T-cell (primary cell): ENCODE data around the gene OS9. TPM values are rescaled to one million over a fixed set of nuclear protein-coding genes. Genes with fewer than 3 reads are reported as not detected.

ENCODE experiments used
- ATAC-seq, 4 experiments: fragments of 200-7000 bp in 3 of 4; fragments of 150-1000 bp in 1 of 4; cut with Tn5 transposase; replicated peaks in 1 of 4; 1 replicate in 3 of 4; 2 replicates in 1 of 4; pipeline ENCODE4 v1.10.0; 2021; ENCODE audit warnings: moderate library complexity in 3 of 4, mild to moderate bottlenecking in 2 of 4, moderate number of reproducible peaks in 1 of 4
- CTCF ChIA-PET, 2 donors: fragments of 300-600 bp; sonication (Branson Sonifier 250); formaldehyde crosslinking; loops; one replicate each; lab custom pipeline; 2022; ENCODE audit warnings: antibody characterized with exemption in 2 of 2; lab: Charles Lee
- POLR2A ChIA-PET, 2 donors: fragments of 300-600 bp; sonication (Branson Sonifier 250); formaldehyde crosslinking; loops; one replicate each; lab custom pipeline; 2022; ENCODE audit warnings: antibody characterized with exemption in 2 of 2; lab: Charles Lee
- DNase-seq, 35 experiments: peaks; one replicate each; pipeline versions ENCODE4 v3.0.0 to v3.0.0-alpha.2; 2013 to 2023
- H3K27ac ChIP-seq: one replicate; pipeline ENCODE4 v1.5.1; 2013; ENCODE audit warnings: low read length
- H3K27me3 ChIP-seq, 2 experiments: replicated peaks in 1 of 2; 1 replicate in 1 of 2; 2 replicates in 1 of 2; pipeline versions ENCODE4 v1.6.1 to v1.7.0; 2013; ENCODE audit warnings: low read length in 1 of 2, mixed read lengths in 1 of 2; ENCODE audit not compliant: control insufficient read depth in 2 of 2, insufficient read depth in 2 of 2; ENCODE audit errors: extremely low read depth in 1 of 2
- H3K36me3 ChIP-seq, 2 donors: 1 replicate in 1 of 2; 2 replicates in 1 of 2; pipeline versions ENCODE4 v1.6.1 to v1.7.0; 2013; ENCODE audit warnings: low read length in 1 of 2; ENCODE audit not compliant: control insufficient read depth in 2 of 2, insufficient read depth in 1 of 2; ENCODE audit errors: extremely low read depth in 1 of 2
- H3K4me1 ChIP-seq, 2 experiments: 1 replicate in 1 of 2; 2 replicates in 1 of 2; pipeline versions ENCODE4 v1.6.1 to v1.7.0; 2013; ENCODE audit warnings: low read length in 2 of 2, mixed read lengths in 1 of 2; ENCODE audit not compliant: insufficient read depth in 2 of 2, control insufficient read depth in 1 of 2; ENCODE audit errors: extremely low read depth in 1 of 2
- H3K4me3 ChIP-seq, 2 donors: 1 replicate in 1 of 2; 2 replicates in 1 of 2; pipeline versions ENCODE4 v1.5.1 to v1.7.0; 2013; ENCODE audit warnings: mild to moderate bottlenecking in 2 of 2, low read length in 1 of 2, moderate library complexity in 1 of 2; ENCODE audit not compliant: control insufficient read depth in 1 of 2; ENCODE audit errors: extremely low read depth in 1 of 2
- H3K9me3 ChIP-seq: 2 replicates; pipeline ENCODE4 v1.7.0; 2013
- H3K27ac Mint-ChIP-seq, 2 donors: one replicate each; pipeline ENCODE4 v1.8.0; 2020 to 2021; ENCODE audit warnings: mild to moderate bottlenecking in 2 of 2, mixed read lengths in 2 of 2
- H3K27me3 Mint-ChIP-seq, 2 donors: one replicate each; pipeline ENCODE4 v1.8.0; 2021 to 2022; ENCODE audit warnings: mixed read lengths in 2 of 2
- H3K36me3 Mint-ChIP-seq: one replicate; pipeline ENCODE4 v1.8.0; 2021; ENCODE audit warnings: mixed read lengths
- H3K4me1 Mint-ChIP-seq, 3 donors: one replicate each; pipeline ENCODE4 v1.8.0; 2020 to 2022; ENCODE audit warnings: mixed read lengths in 3 of 3, mild to moderate bottlenecking in 1 of 3
- H3K4me3 Mint-ChIP-seq, 3 donors: one replicate each; pipeline ENCODE4 v1.8.0; 2020 to 2022; ENCODE audit warnings: mild to moderate bottlenecking in 3 of 3, mixed read lengths in 3 of 3, moderate library complexity in 3 of 3
- H3K9me3 Mint-ChIP-seq, 3 donors: one replicate each; pipeline ENCODE4 v1.8.0; 2020 to 2022; ENCODE audit warnings: mixed read lengths in 3 of 3
- WGBS: methylation state at CpG from one replicate; pipeline ENCODE4 v1.1.5; 2013; ENCODE audit warnings: missing lambda C conversion rate; ENCODE audit not compliant: insufficient coverage; 5-methylcytosine and 5-hydroxymethylcytosine counted together
- total RNA-seq, 35 experiments: library from RNA in 6 of 35; stranded (reverse) in 6 of 35; fragments of 120-200 nt in 1 of 35; gene quantifications; one replicate each; pipeline versions ENCODE4 v1.2.1 to v1.2.4 and lab custom pipeline; 2013 to 2026

The OS9 gene
- total RNA-seq, 5 donors from 2014 or later (not counting 1 experiment from before 2014, with no cell fraction given) = 135 to 181 (median 164) TPM

DNA sequence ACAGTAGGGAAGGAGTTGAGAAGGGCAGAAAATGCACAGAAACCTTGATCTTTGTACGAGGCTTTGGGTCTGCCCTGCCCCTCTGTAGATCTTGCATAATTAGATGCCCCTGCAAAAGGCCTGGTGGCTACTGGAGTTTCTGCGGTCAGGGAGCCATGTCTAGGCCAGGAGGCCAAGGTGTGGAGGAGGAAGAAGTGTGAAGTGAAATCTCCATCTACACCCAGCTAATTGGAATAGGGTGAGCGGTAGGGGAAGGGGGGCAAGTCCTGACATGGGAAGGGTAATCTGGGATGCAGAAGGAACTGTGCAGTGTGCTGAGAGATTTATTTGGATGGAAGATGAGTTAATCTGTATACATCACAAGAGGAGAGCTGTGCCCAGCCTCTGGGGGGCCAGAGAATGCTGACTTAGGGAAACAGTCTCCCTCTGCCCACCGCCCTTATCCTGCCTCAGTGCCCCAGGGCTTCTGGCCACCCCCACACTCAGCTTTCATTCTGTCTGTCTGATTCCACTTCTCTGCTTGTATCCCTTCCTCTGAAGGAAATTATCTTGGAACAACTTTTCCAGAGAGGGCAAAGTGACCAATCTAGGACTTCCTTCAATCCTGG lies 67.6 kb downstream of the OS9 start:
- no peaks in the 10 kb centered on the region for H3K9me3 Mint-ChIP-seq
- H3K27me3 Mint-ChIP-seq = peaks cover 13 to 28% of the 10 kb centered on the region in 2 donors
- DNase-seq (no peak), ATAC-seq (no peak)
- peaks cover 40 to 54% (median 47%) of the 10 kb centered on the region in 3 donors for H3K4me1 Mint-ChIP-seq
- peaks cover 15% of the 10 kb centered on the region for H3K36me3 Mint-ChIP-seq
- Histone ChIP-seq H3K36me3 (peaks cover 7 to 20% of the 10 kb centered on the region in 2 donors), H3K4me1 (peaks cover 9 to 37% of the 10 kb centered on the region in 2 experiments), H3K27me3 (peaks cover 10 to 26% of the 10 kb centered on the region in 2 experiments), H3K9me3 (no peaks in the 10 kb centered on the region), H3K4me3 (no peak overlapping the region), H3K27ac (no peak overlapping the region)
- 88% methylated on average over 1 of the region's 4 CpGs for WGBS
- H3K27ac Mint-ChIP-seq = no peak overlapping the region
- no peak overlapping the region for H3K4me3 Mint-ChIP-seq
- ChIA-PET CTCF (interaction anchor here (0.6 to 1.3 kb wide), 4 partner anchors 13 to 142 kb away, joined by 3 to 5 read pairs (median 3); partner anchors contain the start of gene TSPAN31 (in 1 of the 2)), POLR2A (no interaction called here)

DNA sequence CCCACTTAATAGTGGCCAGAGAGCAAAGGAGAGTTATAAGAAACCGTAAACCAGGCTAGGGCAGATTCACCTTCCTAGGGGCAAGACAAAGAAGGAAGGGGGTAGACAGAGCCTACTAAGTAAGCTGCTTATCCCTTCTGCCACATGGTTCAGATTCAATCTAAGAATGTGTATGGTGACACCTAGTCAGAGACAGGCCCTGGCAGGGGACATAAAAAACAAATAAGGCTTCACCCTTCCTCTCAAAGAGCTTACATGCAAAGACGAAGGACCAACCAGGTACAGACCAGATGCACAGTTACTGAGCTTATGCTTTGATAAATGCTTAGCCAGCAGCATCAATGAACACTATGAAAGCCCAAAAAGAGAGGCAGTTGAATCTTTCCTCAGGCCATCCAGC lies 68.5 kb downstream of the OS9 start:
- H3K4me1 ChIP-seq = peaks cover 9 to 35% of the 10 kb centered on the region in 2 experiments
- no peak overlapping the region for H3K4me3 Mint-ChIP-seq
- ChIA-PET POLR2A (no interaction called here), CTCF (interaction anchor here (1.2 to 1.6 kb wide), 3 partner anchors 19 to 141 kb away, joined by 3 read pairs; no protein-coding TSS in a partner anchor)
- H3K36me3 Mint-ChIP-seq = peaks cover 12% of the 10 kb centered on the region
- ATAC-seq (no peak), DNase-seq (no peak)
- H3K36me3 ChIP-seq = peaks cover 7 to 20% of the 10 kb centered on the region in 2 donors
- WGBS = 86% methylated on average over 1 of the region's 2 CpGs
- no peak overlapping the region for H3K27ac Mint-ChIP-seq
- no peaks in the 10 kb centered on the region for H3K9me3 ChIP-seq
- H3K4me1 Mint-ChIP-seq = peaks cover 38 to 53% (median 43%) of the 10 kb centered on the region in 3 donors
- peaks cover 19 to 35% of the 10 kb centered on the region in 2 experiments for H3K27me3 ChIP-seq
- H3K9me3 Mint-ChIP-seq = no peaks in the 10 kb centered on the region
- no peak overlapping the region for H3K4me3 ChIP-seq
- no peak overlapping the region for H3K27ac ChIP-seq
- peaks cover 16 to 35% of the 10 kb centered on the region in 2 donors for H3K27me3 Mint-ChIP-seq

DNA sequence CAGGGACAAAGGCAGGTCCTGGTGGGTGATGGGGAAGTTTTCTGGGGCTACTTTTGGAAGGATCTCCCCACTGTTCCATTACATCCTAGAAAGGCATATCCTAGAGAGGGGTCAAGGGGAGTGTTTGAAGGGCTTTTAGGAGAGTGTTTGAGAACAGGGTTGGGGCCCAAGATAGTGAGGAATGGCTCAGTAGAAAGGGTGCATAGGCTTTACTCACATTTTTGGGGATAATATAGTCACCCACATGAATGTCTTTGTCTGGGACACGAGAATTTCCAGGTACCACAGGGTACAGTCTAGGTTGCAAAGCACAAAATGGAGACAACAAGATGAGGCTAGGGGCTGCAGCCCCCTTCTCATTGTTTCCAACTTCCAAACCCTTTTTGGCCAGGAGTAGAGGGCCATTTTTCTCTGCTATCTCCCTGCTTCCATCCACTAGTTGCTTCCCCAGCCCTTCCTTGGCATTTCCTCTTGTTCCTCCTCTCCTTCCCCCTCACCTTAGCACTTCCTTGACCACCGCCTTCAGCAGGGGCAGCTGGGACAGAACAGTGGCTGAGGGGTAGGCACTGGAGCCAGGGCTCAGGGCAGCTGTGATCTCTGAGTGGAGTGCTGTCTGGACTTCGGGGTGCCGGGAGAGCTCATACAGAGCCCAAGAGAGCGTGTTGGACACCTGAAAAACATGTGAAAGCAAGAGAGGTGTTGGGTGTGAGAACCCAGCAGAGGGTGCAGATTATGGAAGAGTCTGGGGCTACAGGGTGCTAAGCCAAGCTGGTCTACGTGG lies 70.1 kb downstream of the OS9 start:
- Mint-ChIP-seq H3K4me3 (peak overlapping the region; percentile 79 to 86 (median 84)), H3K9me3 (no peaks in the 10 kb centered on the region), H3K4me1 (peaks cover 33 to 45% (median 36%) of the 10 kb centered on the region in 3 donors), H3K27ac (peak overlapping the region in 1 of 2 donors; percentile 19), H3K27me3 (peaks cover 16 to 36% of the 10 kb centered on the region in 2 donors), H3K36me3 (peaks cover 11% of the 10 kb centered on the region)
- Histone ChIP-seq H3K9me3 (no peaks in the 10 kb centered on the region), H3K4me1 (peaks cover 9 to 33% of the 10 kb centered on the region in 2 experiments), H3K27me3 (peaks cover 19 to 35% of the 10 kb centered on the region in 2 experiments), H3K27ac (no peak overlapping the region), H3K4me3 (peak overlapping the region in 1 of 2 donors; percentile 65), H3K36me3 (peaks cover 1 to 5% of the 10 kb centered on the region in 2 donors)
- ChIA-PET POLR2A (no interaction called here), CTCF (interaction anchor here (0.5 to 1.6 kb wide), 4 partner anchors 8 to 47 kb away, joined by 3 to 9 read pairs (median 6); partner anchors contain the start of gene MARCHF9 (in 1 of the 2))
- 89% methylated on average over 5 of the region's 6 CpGs for WGBS
- no peak for ATAC-seq
- DNase-seq = no peak

DNA sequence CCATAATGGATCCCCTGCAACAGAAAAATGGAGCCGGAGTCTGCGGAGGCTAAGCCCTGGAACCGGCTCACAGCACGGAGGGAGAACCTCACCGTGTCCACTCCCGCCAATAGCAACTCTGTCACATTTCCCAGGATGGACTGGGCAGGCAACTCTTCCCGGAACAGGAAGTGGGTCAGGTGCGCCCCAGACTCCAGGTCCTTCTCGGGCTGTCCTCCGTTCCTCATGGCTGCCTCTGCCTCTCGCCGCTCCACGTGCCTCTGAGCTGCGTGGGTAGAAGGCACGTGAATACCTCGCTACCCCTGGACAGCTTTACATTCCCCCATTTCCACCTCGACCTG lies 70.7 kb downstream of the OS9 start:
- WGBS = 22% methylated on average over 15 of the region's 17 CpGs
- Histone ChIP-seq H3K4me1 (peaks cover 9 to 29% of the 10 kb centered on the region in 2 experiments), H3K9me3 (no peaks in the 10 kb centered on the region), H3K27ac (no peak overlapping the region), H3K27me3 (peaks cover 19 to 35% of the 10 kb centered on the region in 2 experiments), H3K36me3 (peaks cover 3 to 6% of the 10 kb centered on the region in 2 donors), H3K4me3 (peak overlapping the region; percentile 65 to 68)
- Mint-ChIP-seq H3K4me1 (peaks cover 28 to 40% (median 30%) of the 10 kb centered on the region in 3 donors), H3K27me3 (peaks cover 16 to 36% of the 10 kb centered on the region in 2 donors), H3K9me3 (no peaks in the 10 kb centered on the region), H3K27ac (no peak overlapping the region), H3K36me3 (peaks cover 8% of the 10 kb centered on the region), H3K4me3 (peak overlapping the region; percentile 79 to 86 (median 84))
- CTCF ChIA-PET = interaction anchor here (0.5 to 1.2 kb wide), 4 partner anchors 9 to 167 kb away, joined by 5 to 9 read pairs (median 8); partner anchors contain the start of gene MARCHF9 (in 1 of the 2)
- peak; percentile 4 to 25 (median 14) for ATAC-seq
- POLR2A ChIA-PET = no interaction called here
- no peak for DNase-seq

DNA sequence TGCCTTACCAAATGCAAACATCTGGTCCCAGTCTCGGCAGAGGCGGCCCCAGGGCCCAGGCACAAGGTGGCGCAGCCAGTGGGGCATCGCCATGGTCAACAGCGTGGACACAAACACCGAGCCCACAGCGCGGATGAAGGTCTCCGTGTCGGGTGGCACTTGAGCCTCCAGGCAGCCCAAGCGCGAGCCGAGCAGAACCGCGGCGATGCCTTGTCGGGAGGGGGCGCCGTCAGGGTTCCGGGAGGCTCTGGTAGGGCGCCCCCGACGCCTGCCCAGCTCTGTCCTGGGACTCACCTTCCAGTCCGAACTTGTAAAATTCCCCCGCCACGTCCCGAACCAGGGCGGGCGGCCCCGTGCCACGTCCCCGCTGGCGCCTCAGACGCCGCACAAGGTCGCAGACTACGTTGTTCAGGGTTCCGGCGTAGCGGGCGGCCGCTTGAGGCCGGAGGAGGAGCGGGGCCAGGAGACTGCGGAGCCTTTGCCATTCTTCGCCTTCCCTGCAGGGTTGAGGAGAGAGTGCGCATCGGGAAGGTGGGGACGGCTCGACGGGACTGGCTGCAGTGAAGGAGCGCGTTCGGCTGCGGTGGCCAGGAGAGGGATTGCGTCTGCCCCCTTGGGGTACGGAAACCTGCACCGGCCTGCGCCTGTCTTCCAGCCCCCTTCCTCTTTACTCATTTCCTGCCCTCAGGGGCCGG lies 71.2 kb downstream of the OS9 start:
- peaks cover 7% of the 10 kb centered on the region for H3K36me3 Mint-ChIP-seq
- WGBS = 3% methylated on average over 50 of the region's 60 CpGs
- H3K9me3 Mint-ChIP-seq = no peaks in the 10 kb centered on the region
- peaks cover 23 to 35% (median 25%) of the 10 kb centered on the region in 3 donors for H3K4me1 Mint-ChIP-seq
- no peaks in the 10 kb centered on the region for H3K9me3 ChIP-seq
- peaks cover 19 to 35% of the 10 kb centered on the region in 2 experiments for H3K27me3 ChIP-seq
- POLR2A ChIA-PET = no interaction called here
- peaks cover 16 to 36% of the 10 kb centered on the region in 2 donors for H3K27me3 Mint-ChIP-seq
- peak overlapping the region in 1 of 2 donors; percentile 15 for H3K27ac Mint-ChIP-seq
- ATAC-seq = peak; percentile 80 to 83 (median 82)
- peak overlapping the region; percentile 65 to 68 for H3K4me3 ChIP-seq
- DNase-seq = peak in 16 of 35 experiments; percentile 33 to 69 (median 47)
- H3K4me1 ChIP-seq = peaks cover 9 to 29% of the 10 kb centered on the region in 2 experiments
- CTCF ChIA-PET = interaction anchor here (0.5 to 1.2 kb wide), 4 partner anchors 10 to 167 kb away, joined by 5 to 9 read pairs (median 8); partner anchors contain the start of gene MARCHF9 (in 1 of the 2)
- peak overlapping the region; percentile 79 to 86 (median 84) for H3K4me3 Mint-ChIP-seq
- no peak overlapping the region for H3K27ac ChIP-seq
- H3K36me3 ChIP-seq = peaks cover 3 to 6% of the 10 kb centered on the region in 2 donors
